ENCODE results near the gene KLHL41. TPM values are rescaled to one million over a fixed set of nuclear protein-coding genes. Genes with fewer than 3 reads are reported as not detected.

The KLHL41 gene
- total RNA-seq, 2 donors from 2014 or later: not detected

DNA sequence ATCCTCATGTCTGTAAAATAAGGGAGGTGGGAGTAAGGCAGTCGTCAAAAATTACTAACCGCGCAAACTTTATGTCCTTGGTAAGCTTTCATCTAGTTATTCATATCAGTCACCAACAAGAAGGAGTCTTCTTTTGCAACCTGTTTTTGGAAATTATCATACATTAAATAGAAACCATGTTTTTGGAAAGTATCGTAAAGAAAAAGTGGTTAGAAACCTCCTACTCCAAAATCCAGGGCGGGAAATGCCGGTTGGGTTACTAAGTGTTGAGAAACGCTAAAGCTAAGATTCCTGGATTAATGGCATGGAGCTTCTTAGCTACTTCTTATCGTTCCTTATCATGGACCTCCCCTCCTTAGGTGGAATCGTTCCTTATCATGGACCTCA, 29.4 kb upstream of the KLHL41 start:
- peaks cover 11% of the 10 kb centered on the region for H3K4me1 Mint-ChIP-seq
- H3K27me3 Mint-ChIP-seq: no peaks in the 10 kb centered on the region
- ATAC-seq (no peak), DNase-seq (no peak)
- peak overlapping the region; percentile 74 for H3K27ac Mint-ChIP-seq
- H3K9me3 ChIP-seq (ENCODE audit: control insufficient read depth, low read length, poor library complexity, severe bottlenecking): no peaks in the 10 kb centered on the region
- peak overlapping the region; percentile 91 for H3K4me3 Mint-ChIP-seq
- H3K36me3 Mint-ChIP-seq (ENCODE audit: low read depth): no peaks in the 10 kb centered on the region

- no peaks in the 10 kb centered on the region for H3K27me3 Mint-ChIP-seq
- no peak overlapping the region for H3K27ac Mint-ChIP-seq
- DNase-seq (no peak), ATAC-seq (no peak)
- H3K4me1 Mint-ChIP-seq: no peaks in the 10 kb centered on the region
- H3K4me3 Mint-ChIP-seq: no peak overlapping the region
- no peaks in the 10 kb centered on the region for H3K9me3 ChIP-seq (ENCODE audit: control insufficient read depth, low read length, poor library complexity, severe bottlenecking)
- H3K36me3 Mint-ChIP-seq (ENCODE audit: low read depth): no peaks in the 10 kb centered on the region
These were observed 23.8 kb upstream of the KLHL41 start for GRCh38 chr2:169485650-169486138.

DNA sequence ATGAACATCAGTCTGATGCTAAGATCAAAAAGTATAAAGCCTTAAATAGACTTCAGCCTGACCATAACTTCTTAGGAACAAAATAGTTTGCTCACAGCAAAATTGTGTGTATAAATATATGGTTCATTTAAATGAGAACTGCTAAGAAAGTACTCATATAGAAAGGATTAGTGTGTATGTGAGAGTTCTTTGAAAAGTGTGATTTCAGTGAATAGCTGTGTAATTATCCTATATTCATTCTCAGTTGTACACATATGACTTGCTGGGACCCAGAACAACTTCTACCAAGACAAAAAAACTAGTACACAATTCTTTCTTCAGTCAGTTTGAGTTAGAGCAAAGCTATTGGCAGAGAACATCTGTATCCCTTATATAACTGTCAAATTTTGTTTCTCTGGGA, 23.0 kb upstream of the KLHL41 start:
- H3K4me3 Mint-ChIP-seq: no peak overlapping the region

GRCh38 chr2:169490834-169491233, 18.7 kb upstream of the KLHL41 start:
- H3K27me3 Mint-ChIP-seq: no peaks in the 10 kb centered on the region
- no peaks in the 10 kb centered on the region for H3K4me1 Mint-ChIP-seq
- no peak overlapping the region for H3K4me3 Mint-ChIP-seq
- DNase-seq: no peak
- H3K36me3 Mint-ChIP-seq (ENCODE audit: low read depth): no peaks in the 10 kb centered on the region
- H3K9me3 ChIP-seq (ENCODE audit: control insufficient read depth, low read length, poor library complexity, severe bottlenecking): no peaks in the 10 kb centered on the region
- no peak for ATAC-seq
- H3K27ac Mint-ChIP-seq: no peak overlapping the region

More for the DNA sequence above, 23.0 kb upstream of the KLHL41 start:
- no peak for DNase-seq
- H3K36me3 Mint-ChIP-seq (ENCODE audit: low read depth): no peaks in the 10 kb centered on the region
- H3K9me3 ChIP-seq (ENCODE audit: control insufficient read depth, low read length, poor library complexity, severe bottlenecking): no peaks in the 10 kb centered on the region
- ATAC-seq: no peak
- H3K4me1 Mint-ChIP-seq: no peaks in the 10 kb centered on the region
- no peak overlapping the region for H3K27ac Mint-ChIP-seq
- H3K27me3 Mint-ChIP-seq: no peaks in the 10 kb centered on the region

DNA sequence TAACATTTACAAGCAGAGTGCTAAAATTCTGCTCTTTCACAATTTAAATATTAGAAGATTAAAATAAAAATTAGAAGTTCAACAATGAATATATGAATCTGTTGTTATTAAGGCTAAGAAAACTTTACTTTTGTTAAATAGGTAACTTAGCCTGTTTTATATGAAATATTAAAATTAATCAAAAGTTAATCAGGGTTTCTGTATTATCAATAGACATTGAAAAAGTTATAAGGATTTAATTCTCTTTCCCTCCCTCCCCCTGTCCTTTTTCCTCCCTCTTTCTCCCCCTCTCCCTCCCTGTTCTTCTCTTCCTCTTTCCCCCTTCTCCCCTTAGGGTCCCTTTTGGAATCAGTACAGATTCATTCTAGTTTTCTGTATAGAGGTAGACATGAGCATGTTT, 18.1 kb upstream of the KLHL41 start:
- Mint-ChIP-seq H3K4me1 (no peaks in the 10 kb centered on the region), H3K27ac (no peak overlapping the region), H3K27me3 (no peaks in the 10 kb centered on the region), H3K36me3 (ENCODE audit: low read depth) (no peaks in the 10 kb centered on the region), H3K4me3 (no peak overlapping the region)
- H3K9me3 ChIP-seq (ENCODE audit: control insufficient read depth, low read length, poor library complexity, severe bottlenecking): no peaks in the 10 kb centered on the region
- DNase-seq (no peak), ATAC-seq (no peak)

GRCh38 chr2:169493360-169493759, 16.1 kb upstream of the KLHL41 start:
- no peaks in the 10 kb centered on the region for H3K9me3 ChIP-seq (ENCODE audit: control insufficient read depth, low read length, poor library complexity, severe bottlenecking)
- Mint-ChIP-seq H3K4me3 (no peak overlapping the region), H3K4me1 (no peaks in the 10 kb centered on the region), H3K27ac (no peak overlapping the region), H3K27me3 (no peaks in the 10 kb centered on the region), H3K36me3 (ENCODE audit: low read depth) (no peaks in the 10 kb centered on the region)
- DNase-seq: no peak
- ATAC-seq: no peak

- no peak overlapping the region for H3K27ac Mint-ChIP-seq
- H3K4me1 Mint-ChIP-seq: no peaks in the 10 kb centered on the region
- no peaks in the 10 kb centered on the region for H3K36me3 Mint-ChIP-seq (ENCODE audit: low read depth)
- no peak for DNase-seq
- H3K27me3 Mint-ChIP-seq: no peaks in the 10 kb centered on the region
- no peak for ATAC-seq
- no peaks in the 10 kb centered on the region for H3K9me3 ChIP-seq (ENCODE audit: control insufficient read depth, low read length, poor library complexity, severe bottlenecking)
- no peak overlapping the region for H3K4me3 Mint-ChIP-seq
These were observed 14.1 kb upstream of the KLHL41 start for GRCh38 chr2:169495310-169495928.

DNA sequence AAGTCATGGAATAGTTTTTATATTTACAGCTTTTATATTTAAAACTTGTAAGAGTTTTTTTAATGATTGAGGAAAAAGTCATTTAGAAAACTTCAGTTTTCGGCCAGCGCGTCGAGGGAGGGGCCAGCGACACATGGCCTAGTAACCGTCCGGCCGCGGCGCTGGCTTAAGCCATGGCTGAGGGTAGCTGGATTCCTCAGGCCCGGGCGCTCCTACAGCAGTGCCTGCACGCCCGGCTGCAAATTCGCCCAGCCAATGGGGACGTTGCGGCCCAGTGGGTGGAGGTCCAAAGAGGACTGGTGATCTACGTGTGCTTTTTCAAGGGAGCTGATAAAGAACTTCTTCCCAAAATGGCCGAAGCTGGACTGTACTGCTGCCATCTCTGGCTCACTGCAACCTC, 4.9 kb upstream of the KLHL41 start:
- ATAC-seq: no peak

DNA sequence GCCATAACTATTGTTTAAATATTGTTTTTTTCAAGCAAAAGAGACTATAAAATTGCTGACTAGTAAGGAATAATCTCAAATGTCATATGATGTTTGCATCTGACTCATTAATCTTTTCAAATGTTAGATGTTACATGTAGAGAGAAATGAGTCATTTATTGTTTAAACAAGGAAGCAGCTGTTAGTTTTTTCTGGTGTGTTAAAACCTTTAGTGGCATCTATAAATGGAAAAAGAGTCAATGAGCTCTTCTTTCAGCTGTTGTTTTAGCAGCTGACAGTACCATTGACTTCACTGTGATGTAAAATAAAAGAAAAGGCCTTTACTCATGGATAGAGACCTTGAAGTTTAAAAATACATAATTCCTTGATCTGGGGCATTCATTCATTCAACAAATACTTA, 1.8 kb upstream of the KLHL41 start:
- no peaks in the 10 kb centered on the region for H3K4me1 Mint-ChIP-seq
- no peak overlapping the region for H3K27ac Mint-ChIP-seq
- H3K36me3 Mint-ChIP-seq (ENCODE audit: low read depth): no peaks in the 10 kb centered on the region
- no peaks in the 10 kb centered on the region for H3K9me3 ChIP-seq (ENCODE audit: control insufficient read depth, low read length, poor library complexity, severe bottlenecking)
- H3K4me3 Mint-ChIP-seq: no peak overlapping the region
- DNase-seq: no peak
- no peak for ATAC-seq
- no peaks in the 10 kb centered on the region for H3K27me3 Mint-ChIP-seq

More for the DNA sequence above, 4.9 kb upstream of the KLHL41 start:
- no peak overlapping the region for H3K27ac Mint-ChIP-seq
- DNase-seq: no peak
- no peaks in the 10 kb centered on the region for H3K27me3 Mint-ChIP-seq
- H3K4me3 Mint-ChIP-seq: no peak overlapping the region
- no peaks in the 10 kb centered on the region for H3K4me1 Mint-ChIP-seq
- H3K36me3 Mint-ChIP-seq (ENCODE audit: low read depth): no peaks in the 10 kb centered on the region
- no peaks in the 10 kb centered on the region for H3K9me3 ChIP-seq (ENCODE audit: control insufficient read depth, low read length, poor library complexity, severe bottlenecking)

DNA sequence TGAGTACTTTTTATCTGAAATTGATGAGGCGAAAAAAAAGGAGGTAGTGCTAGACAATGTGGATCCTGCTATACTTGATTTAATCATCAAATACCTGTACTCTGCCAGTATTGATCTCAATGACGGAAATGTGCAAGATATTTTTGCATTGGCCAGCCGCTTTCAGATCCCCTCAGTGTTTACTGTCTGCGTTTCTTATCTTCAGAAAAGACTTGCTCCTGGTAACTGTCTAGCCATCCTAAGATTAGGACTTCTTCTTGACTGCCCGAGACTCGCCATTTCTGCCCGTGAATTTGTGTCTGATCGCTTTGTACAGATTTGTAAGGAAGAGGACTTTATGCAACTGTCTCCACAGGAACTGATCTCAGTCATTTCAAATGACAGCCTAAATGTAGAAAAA, 453 bp downstream of the KLHL41 start:
- H3K4me1 Mint-ChIP-seq: no peaks in the 10 kb centered on the region
- ATAC-seq (no peak), DNase-seq (no peak)
- H3K9me3 ChIP-seq (ENCODE audit: control insufficient read depth, low read length, poor library complexity, severe bottlenecking): no peaks in the 10 kb centered on the region
- no peaks in the 10 kb centered on the region for H3K36me3 Mint-ChIP-seq (ENCODE audit: low read depth)
- no peaks in the 10 kb centered on the region for H3K27me3 Mint-ChIP-seq
- H3K4me3 Mint-ChIP-seq: no peak overlapping the region
- no peak overlapping the region for H3K27ac Mint-ChIP-seq

DNA sequence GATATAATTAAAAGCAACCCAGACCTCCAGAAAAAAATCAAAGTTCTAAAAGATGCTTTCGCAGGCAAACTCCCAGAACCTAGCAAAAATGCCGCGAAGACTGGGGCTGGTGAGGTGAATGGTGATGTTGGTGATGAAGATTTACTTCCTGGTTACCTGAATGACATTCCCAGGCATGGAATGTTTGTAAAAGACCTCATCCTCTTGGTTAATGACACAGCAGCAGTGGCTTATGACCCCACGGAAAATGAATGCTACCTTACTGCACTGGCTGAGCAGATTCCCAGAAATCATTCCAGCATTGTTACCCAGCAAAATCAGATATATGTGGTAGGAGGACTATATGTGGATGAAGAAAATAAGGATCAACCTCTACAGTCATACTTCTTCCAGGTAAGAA, 994 bp downstream of the KLHL41 start:
- ATAC-seq: no peak

GRCh38 chr2:169511818-169512217, 2.3 kb downstream of the KLHL41 start:
- DNase-seq (no peak), ATAC-seq (no peak)
- Mint-ChIP-seq H3K4me3 (no peak overlapping the region), H3K36me3 (ENCODE audit: low read depth) (peaks cover 2% of the 10 kb centered on the region), H3K27me3 (no peaks in the 10 kb centered on the region), H3K4me1 (no peaks in the 10 kb centered on the region), H3K27ac (no peak overlapping the region)
- no peaks in the 10 kb centered on the region for H3K9me3 ChIP-seq (ENCODE audit: control insufficient read depth, low read length, poor library complexity, severe bottlenecking)

More for the DNA sequence above, 994 bp downstream of the KLHL41 start:
- H3K27me3 Mint-ChIP-seq: no peaks in the 10 kb centered on the region
- no peaks in the 10 kb centered on the region for H3K9me3 ChIP-seq (ENCODE audit: control insufficient read depth, low read length, poor library complexity, severe bottlenecking)
- H3K36me3 Mint-ChIP-seq (ENCODE audit: low read depth): peaks cover 2% of the 10 kb centered on the region
- DNase-seq: no peak
- H3K4me1 Mint-ChIP-seq: no peaks in the 10 kb centered on the region
- no peak overlapping the region for H3K4me3 Mint-ChIP-seq
- no peak overlapping the region for H3K27ac Mint-ChIP-seq

GRCh38 chr2:169512525-169512924, 3.0 kb downstream of the KLHL41 start:
- H3K27ac Mint-ChIP-seq: no peak overlapping the region
- H3K4me3 Mint-ChIP-seq: no peak overlapping the region
- ATAC-seq (no peak), DNase-seq (no peak)
- H3K27me3 Mint-ChIP-seq: no peaks in the 10 kb centered on the region
- no peaks in the 10 kb centered on the region for H3K9me3 ChIP-seq (ENCODE audit: control insufficient read depth, low read length, poor library complexity, severe bottlenecking)
- no peaks in the 10 kb centered on the region for H3K4me1 Mint-ChIP-seq
- peaks cover 2% of the 10 kb centered on the region for H3K36me3 Mint-ChIP-seq (ENCODE audit: low read depth)

- H3K27ac Mint-ChIP-seq: no peak overlapping the region
- no peaks in the 10 kb centered on the region for H3K9me3 ChIP-seq (ENCODE audit: control insufficient read depth, low read length, poor library complexity, severe bottlenecking)
- H3K4me3 Mint-ChIP-seq: no peak overlapping the region
- ATAC-seq (no peak), DNase-seq (no peak)
- no peaks in the 10 kb centered on the region for H3K27me3 Mint-ChIP-seq
- peaks cover 2% of the 10 kb centered on the region for H3K36me3 Mint-ChIP-seq (ENCODE audit: low read depth)
- no peaks in the 10 kb centered on the region for H3K4me1 Mint-ChIP-seq
These were observed 3.6 kb downstream of the KLHL41 start for GRCh38 chr2:169513094-169513493.
